Caco-2 (cell line): Measurements from ENCODE around the gene AMDHD1. TPM values are rescaled to one million over a fixed set of nuclear protein-coding genes. Genes with fewer than 3 reads are reported as not detected.

Experiments
- BruUV-seq: library from RNA; stranded (reverse); fragments of 400-500 nt; replicated peaks from 2 replicates; lab custom pipeline; 2021; lab: Mats Ljungman, UMichigan
- CTCF ChIA-PET: fragments of 300-600 bp; sonication (Branson Sonifier 250); formaldehyde crosslinking; loops from one replicate; lab custom pipeline; 2022; ENCODE audit warnings: antibody characterized with exemption; lab: Charles Lee
- POLR2A ChIA-PET: fragments of 300-600 bp; sonication (Branson Sonifier 250); formaldehyde crosslinking; loops from one replicate; lab custom pipeline; 2022; ENCODE audit warnings: antibody characterized with exemption; lab: Charles Lee
- DNase-seq, 2 experiments: peaks; one replicate each; pipeline versions ENCODE4 v3.0.0 to v3.0.0-alpha.2; 2020 to 2022
- H3K27me3 ChIP-seq: replicated peaks from 2 replicates; pipeline ENCODE4 v1.6.0; 2011; ENCODE audit warnings: low read length; ENCODE audit not compliant: control insufficient read depth, insufficient read depth
- H3K36me3 ChIP-seq: 2 replicates; pipeline ENCODE4 v1.5.1; 2011; ENCODE audit warnings: low read length; ENCODE audit not compliant: control insufficient read depth, insufficient read depth
- H3K4me1 ChIP-seq: fragments of 250-450 bp; sonication (Bioruptor Pico); 2 replicates; pipeline ENCODE4 v1.5.1; 2020; ENCODE audit warnings: mild to moderate bottlenecking
- H3K4me3 ChIP-seq: 2 replicates; pipeline ENCODE4 v1.5.1; 2011; ENCODE audit warnings: low read depth, mild to moderate bottlenecking, control low read depth, low read length
- H3K9me3 ChIP-seq: fragments of 250-450 bp; sonication (Bioruptor Pico); 2 replicates; pipeline ENCODE4 v1.5.1; 2020; ENCODE audit warnings: mild to moderate bottlenecking, moderate library complexity
- H3K27ac Mint-ChIP-seq: one replicate; pipeline ENCODE4 v1.8.0; 2022; ENCODE audit warnings: mixed read lengths; ENCODE audit not compliant: unreplicated experiment
- H3K27me3 Mint-ChIP-seq: one replicate; pipeline ENCODE4 v1.8.0; 2022; ENCODE audit warnings: mixed read lengths; ENCODE audit not compliant: insufficient read depth, unreplicated experiment
- H3K36me3 Mint-ChIP-seq: one replicate; pipeline ENCODE4 v1.8.0; 2022; ENCODE audit warnings: mild to moderate bottlenecking, mixed read lengths; ENCODE audit not compliant: insufficient read depth, unreplicated experiment
- H3K4me1 Mint-ChIP-seq: one replicate; pipeline ENCODE4 v1.8.0; 2022; ENCODE audit warnings: low read depth, mixed read lengths; ENCODE audit not compliant: unreplicated experiment
- H3K4me3 Mint-ChIP-seq: one replicate; pipeline ENCODE4 v1.8.0; 2022; ENCODE audit warnings: mild to moderate bottlenecking, moderate library complexity, mixed read lengths; ENCODE audit not compliant: unreplicated experiment
- H3K9me3 Mint-ChIP-seq: one replicate; pipeline ENCODE4 v1.8.0; 2022; ENCODE audit warnings: mixed read lengths; ENCODE audit not compliant: unreplicated experiment
- intact Hi-C: fragments of 100-400 bp; cut with micrococcal nuclease; formaldehyde crosslinking; loops from one replicate; pipeline ENCODE4 v1.10.0; 2022; ENCODE audit not compliant: unreplicated experiment
- total RNA-seq: library from RNA; stranded (reverse); gene quantifications from 2 replicates; pipeline ENCODE4 v1.2.3, GENCODE V29; 2022
- TF ChIP-seq, protein P1 (sequence below), 2 experiments: fragments of 200-600 bp in 1 of 2; IDR thresholded peaks; 1 replicate in 1 of 2; 2 replicates in 1 of 2; pipeline versions ENCODE4 v1.5.1 to v1.8.0; 2011 to 2022; ENCODE audit warnings: antibody characterized with exemption in 1 of 2, control low read depth in 1 of 2, inconsistent platforms in 1 of 2, low read depth in 1 of 2, low read length in 1 of 2, mild to moderate bottlenecking in 1 of 2, moderate library complexity in 1 of 2; ENCODE audit not compliant: insufficient read depth in 1 of 2, severe bottlenecking in 1 of 2, unreplicated experiment in 1 of 2

AMDHD1 gene
- total RNA-seq, 1 experiment from 2014 or later: 0.61 TPM

DNA sequence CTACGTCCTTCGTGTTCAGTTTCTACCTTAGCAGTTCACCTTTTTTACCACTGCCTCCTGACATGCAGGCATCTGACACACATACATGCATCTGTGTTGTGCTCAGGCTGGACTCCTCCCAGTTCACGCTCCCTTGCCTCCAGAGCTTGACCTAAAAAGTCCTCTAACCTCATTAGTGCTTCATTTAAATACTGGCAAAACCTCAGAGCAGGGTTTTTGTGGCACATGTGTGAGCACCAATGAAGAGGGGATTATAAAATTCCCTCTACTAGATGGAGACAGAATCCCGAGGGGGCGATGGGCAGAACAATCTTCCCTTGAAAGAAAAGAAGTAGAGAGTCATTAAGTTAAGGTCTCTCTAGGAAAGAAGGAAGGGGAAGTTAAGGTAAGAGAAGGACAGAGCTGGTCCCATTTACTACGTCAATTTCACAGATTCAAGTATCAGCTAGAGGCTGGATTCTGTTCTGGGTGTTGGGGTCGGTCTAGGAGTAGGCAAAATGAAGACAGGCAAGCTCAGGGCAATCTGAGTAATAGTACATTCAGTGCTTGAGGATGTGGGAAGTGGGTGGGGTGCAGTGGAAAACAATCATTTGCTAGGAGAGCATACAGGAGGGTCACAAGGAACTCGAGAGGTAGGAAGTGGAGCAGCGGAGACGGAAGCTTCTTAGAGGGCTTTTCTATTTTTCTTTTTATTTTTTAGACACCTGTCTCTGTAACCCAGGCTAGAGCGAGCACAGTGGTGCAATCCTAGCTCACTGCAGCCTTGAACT lies 45.6 kb downstream of the AMDHD1 start:
- TF ChIP-seq, protein P1, sequence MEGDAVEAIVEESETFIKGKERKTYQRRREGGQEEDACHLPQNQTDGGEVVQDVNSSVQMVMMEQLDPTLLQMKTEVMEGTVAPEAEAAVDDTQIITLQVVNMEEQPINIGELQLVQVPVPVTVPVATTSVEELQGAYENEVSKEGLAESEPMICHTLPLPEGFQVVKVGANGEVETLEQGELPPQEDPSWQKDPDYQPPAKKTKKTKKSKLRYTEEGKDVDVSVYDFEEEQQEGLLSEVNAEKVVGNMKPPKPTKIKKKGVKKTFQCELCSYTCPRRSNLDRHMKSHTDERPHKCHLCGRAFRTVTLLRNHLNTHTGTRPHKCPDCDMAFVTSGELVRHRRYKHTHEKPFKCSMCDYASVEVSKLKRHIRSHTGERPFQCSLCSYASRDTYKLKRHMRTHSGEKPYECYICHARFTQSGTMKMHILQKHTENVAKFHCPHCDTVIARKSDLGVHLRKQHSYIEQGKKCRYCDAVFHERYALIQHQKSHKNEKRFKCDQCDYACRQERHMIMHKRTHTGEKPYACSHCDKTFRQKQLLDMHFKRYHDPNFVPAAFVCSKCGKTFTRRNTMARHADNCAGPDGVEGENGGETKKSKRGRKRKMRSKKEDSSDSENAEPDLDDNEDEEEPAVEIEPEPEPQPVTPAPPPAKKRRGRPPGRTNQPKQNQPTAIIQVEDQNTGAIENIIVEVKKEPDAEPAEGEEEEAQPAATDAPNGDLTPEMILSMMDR (IDR thresholded peaks at IDR 0.05; ENCODE audit: insufficient read depth in 1 of 2, low read depth in 1 of 2, low read length in 1 of 2, severe bottlenecking in 1 of 2, unreplicated experiment in 1 of 2): no peak
- CTCF ChIA-PET: interaction anchor here (1.5 kb wide), 1 partner anchor 10 kb away, joined by 6 read pairs; no protein-coding TSS in a partner anchor
- Histone ChIP-seq H3K4me3 (no peak overlapping the region), H3K36me3 (no peaks in the 10 kb centered on the region), H3K4me1 (no peaks in the 10 kb centered on the region), H3K9me3 (no peaks in the 10 kb centered on the region), H3K27me3 (no peaks in the 10 kb centered on the region; the same call in 1 of the 2 replicates)
- H3K27ac Mint-ChIP-seq: no peak overlapping the region
- H3K36me3 Mint-ChIP-seq: no peaks in the 10 kb centered on the region
- H3K9me3 Mint-ChIP-seq: no peaks in the 10 kb centered on the region
- POLR2A ChIA-PET: no interaction called here
- H3K4me1 Mint-ChIP-seq: no peaks in the 10 kb centered on the region
- H3K27me3 Mint-ChIP-seq: peaks cover 18% of the 10 kb centered on the region
- no peak for DNase-seq
- intact Hi-C loops: no loop called here
- no peak overlapping the region for H3K4me3 Mint-ChIP-seq
- BruUV-seq: no TSS peak

DNA sequence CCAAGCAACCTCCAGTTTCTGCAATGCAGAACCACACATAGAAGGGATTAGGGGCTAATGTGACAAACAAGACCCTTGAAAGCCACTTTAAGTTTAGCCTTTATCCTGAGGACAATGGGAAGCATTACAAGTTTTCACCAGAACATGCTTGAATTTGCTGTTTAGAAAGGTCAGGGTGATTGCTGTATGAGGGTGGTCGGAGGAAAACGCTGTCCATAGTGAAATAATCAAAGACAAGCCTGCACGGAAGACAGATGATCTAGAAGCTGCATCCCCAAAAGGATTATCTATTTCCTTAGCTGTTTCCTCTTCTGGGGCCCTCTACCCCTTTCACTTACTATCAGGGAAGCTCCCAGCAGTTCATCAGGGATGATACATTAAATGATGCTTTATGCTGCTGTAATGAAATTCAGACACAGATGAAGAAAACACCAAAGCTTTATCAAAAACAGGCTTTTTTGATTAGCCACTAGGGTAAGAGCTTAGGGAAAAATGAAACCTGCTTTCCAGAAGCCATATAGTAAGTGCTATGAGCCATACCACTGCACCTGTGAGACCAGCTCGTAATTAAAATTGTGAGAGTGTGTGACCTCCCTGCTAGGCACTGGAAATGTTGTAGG lies 46.5 kb downstream of the AMDHD1 start:
- H3K36me3 Mint-ChIP-seq: no peaks in the 10 kb centered on the region
- POLR2A ChIA-PET: no interaction called here
- no peaks in the 10 kb centered on the region; the same call in 1 of the 2 replicates for H3K27me3 ChIP-seq
- H3K36me3 ChIP-seq: no peaks in the 10 kb centered on the region
- no peak overlapping the region for H3K4me3 ChIP-seq
- CTCF ChIA-PET: interaction anchor here (1.5 kb wide), 1 partner anchor 9 kb away, joined by 6 read pairs; no protein-coding TSS in a partner anchor
- no TSS peak for BruUV-seq
- TF ChIP-seq, protein P1 (IDR thresholded peaks at IDR 0.05; ENCODE audit: insufficient read depth in 1 of 2, low read depth in 1 of 2, low read length in 1 of 2, severe bottlenecking in 1 of 2, unreplicated experiment in 1 of 2): no peak
- peaks cover 18% of the 10 kb centered on the region for H3K27me3 Mint-ChIP-seq
- H3K4me3 Mint-ChIP-seq: no peak overlapping the region
- DNase-seq: no peak
- H3K9me3 Mint-ChIP-seq: no peaks in the 10 kb centered on the region
- no peaks in the 10 kb centered on the region for H3K4me1 ChIP-seq
- intact Hi-C loops: loop anchor here (10.0 kb wide), 1 partner anchor 405 kb away; no protein-coding TSS in a partner anchor
- no peak overlapping the region for H3K27ac Mint-ChIP-seq
- H3K4me1 Mint-ChIP-seq: no peaks in the 10 kb centered on the region
- H3K9me3 ChIP-seq: no peaks in the 10 kb centered on the region

DNA sequence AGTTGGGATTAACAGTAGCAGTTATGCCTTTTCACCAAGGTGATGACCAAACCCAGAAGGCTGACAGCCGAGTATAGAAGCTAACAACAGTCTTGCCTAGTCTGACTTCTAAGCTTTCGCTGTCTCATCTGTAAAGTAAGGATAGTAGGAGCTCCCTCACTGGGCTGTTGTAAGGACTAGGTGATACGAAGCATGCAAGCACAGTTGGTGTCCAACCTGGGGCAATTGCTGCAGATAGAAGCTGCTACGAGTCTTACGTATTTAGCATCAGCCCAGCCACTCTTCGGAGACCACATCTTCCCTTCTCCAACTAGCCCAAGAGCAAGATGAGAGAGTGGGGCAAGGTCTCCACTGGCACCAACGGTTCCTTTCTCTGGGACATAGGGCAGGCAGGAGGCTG lies 47.0 kb downstream of the AMDHD1 start:
- Histone ChIP-seq H3K4me3 (no peak overlapping the region), H3K36me3 (no peaks in the 10 kb centered on the region), H3K27me3 (no peaks in the 10 kb centered on the region; the same call in 1 of the 2 replicates), H3K4me1 (no peaks in the 10 kb centered on the region), H3K9me3 (no peaks in the 10 kb centered on the region)
- BruUV-seq: no TSS peak
- ChIA-PET POLR2A (no interaction called here), CTCF (interaction anchor here (1.5 kb wide), 1 partner anchor 9 kb away, joined by 6 read pairs; no protein-coding TSS in a partner anchor)
- Mint-ChIP-seq H3K27me3 (peaks cover 18% of the 10 kb centered on the region), H3K4me3 (no peak overlapping the region), H3K27ac (no peak overlapping the region), H3K36me3 (no peaks in the 10 kb centered on the region), H3K4me1 (no peaks in the 10 kb centered on the region), H3K9me3 (no peaks in the 10 kb centered on the region)
- TF ChIP-seq, protein P1 (IDR thresholded peaks at IDR 0.05; ENCODE audit: insufficient read depth in 1 of 2, low read depth in 1 of 2, low read length in 1 of 2, severe bottlenecking in 1 of 2, unreplicated experiment in 1 of 2): no peak
- intact Hi-C loops: loop anchor here (10.0 kb wide), 1 partner anchor 405 kb away; no protein-coding TSS in a partner anchor
- no peak for DNase-seq
